Loucy (cell line): ENCODE data around the gene C16orf78.

ENCODE experiments used
- EZH2phosphoT487 ChIP-seq: fragments of 200-600 bp; IDR thresholded peaks from 2 replicates; pipeline ENCODE4 v1.6.1; 2018; ENCODE audit warnings: antibody characterized with exemption, mild to moderate bottlenecking, moderate library complexity, borderline replicate concordance
- TF ChIP-seq, protein P1 (sequence below): fragments of 200-600 bp; sonication (generic); conservative IDR thresholded peaks from 2 replicates; pipeline ENCODE4 v1.5.1; 2014; ENCODE audit warnings: mild to moderate bottlenecking, antibody characterized with exemption, low read length

DNA sequence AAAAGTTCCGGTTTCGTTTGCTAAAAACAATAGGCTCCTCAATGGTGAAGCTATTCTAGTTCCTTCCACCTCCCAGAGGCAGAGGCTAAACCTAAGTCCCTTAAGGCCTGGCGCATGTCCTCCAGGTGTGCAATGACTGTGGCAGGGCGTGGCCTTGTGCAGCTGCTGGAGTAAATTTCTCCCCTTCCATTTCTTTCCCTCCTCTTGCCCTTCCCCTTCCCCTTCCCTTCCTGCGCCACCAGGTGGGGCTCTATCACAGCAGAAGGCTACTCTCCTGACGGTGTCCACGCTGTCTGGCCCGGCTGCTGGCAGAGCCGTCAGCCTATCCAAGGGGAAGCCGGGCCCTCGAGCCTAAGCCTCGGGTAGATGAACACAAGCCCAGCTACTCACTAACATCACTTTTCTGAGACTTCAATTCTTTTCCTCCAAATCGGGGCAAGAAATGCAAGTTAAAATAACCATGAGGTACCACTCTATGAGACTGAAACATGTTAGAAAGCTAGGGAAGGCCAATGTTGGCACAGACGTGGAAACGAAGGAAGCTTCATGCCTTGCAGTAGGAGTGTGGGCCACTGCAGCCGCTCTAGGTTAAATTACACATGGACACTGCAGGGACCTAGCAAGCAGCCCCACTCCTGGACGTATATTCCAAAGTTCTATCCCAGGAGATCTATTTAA, 34.4 kb downstream of the C16orf78 start:
- TF ChIP-seq, protein P1, sequence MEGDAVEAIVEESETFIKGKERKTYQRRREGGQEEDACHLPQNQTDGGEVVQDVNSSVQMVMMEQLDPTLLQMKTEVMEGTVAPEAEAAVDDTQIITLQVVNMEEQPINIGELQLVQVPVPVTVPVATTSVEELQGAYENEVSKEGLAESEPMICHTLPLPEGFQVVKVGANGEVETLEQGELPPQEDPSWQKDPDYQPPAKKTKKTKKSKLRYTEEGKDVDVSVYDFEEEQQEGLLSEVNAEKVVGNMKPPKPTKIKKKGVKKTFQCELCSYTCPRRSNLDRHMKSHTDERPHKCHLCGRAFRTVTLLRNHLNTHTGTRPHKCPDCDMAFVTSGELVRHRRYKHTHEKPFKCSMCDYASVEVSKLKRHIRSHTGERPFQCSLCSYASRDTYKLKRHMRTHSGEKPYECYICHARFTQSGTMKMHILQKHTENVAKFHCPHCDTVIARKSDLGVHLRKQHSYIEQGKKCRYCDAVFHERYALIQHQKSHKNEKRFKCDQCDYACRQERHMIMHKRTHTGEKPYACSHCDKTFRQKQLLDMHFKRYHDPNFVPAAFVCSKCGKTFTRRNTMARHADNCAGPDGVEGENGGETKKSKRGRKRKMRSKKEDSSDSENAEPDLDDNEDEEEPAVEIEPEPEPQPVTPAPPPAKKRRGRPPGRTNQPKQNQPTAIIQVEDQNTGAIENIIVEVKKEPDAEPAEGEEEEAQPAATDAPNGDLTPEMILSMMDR = peak; percentile 90
- no peak for TF ChIP-seq EZH2phosphoT487
